Mesendoderm (in vitro differentiated cells): Measurements from ENCODE around the gene SPRR2F. TPM values are rescaled to one million over a fixed set of nuclear protein-coding genes. Genes with fewer than 3 reads are reported as not detected.

Source experiments
- DNase-seq: peaks from one replicate; pipeline ENCODE4 v3.0.0; 2013
- H2AK5ac ChIP-seq: 2 replicates; pipeline ENCODE4 v1.6.1; 2013; ENCODE audit warnings: low read length, inconsistent platforms
- H2BK120ac ChIP-seq: 2 replicates; pipeline ENCODE4 v1.6.1; 2013; ENCODE audit warnings: low read depth, mild to moderate bottlenecking, low read length, moderate library complexity, mixed read lengths
- H2BK15ac ChIP-seq: replicated peaks from 2 replicates; pipeline ENCODE4 v1.6.1; 2013; ENCODE audit warnings: low read depth, mild to moderate bottlenecking, moderate library complexity
- H2BK5ac ChIP-seq: 2 replicates; pipeline ENCODE4 v1.6.1; 2013; ENCODE audit warnings: low read length, inconsistent platforms
- H3K18ac ChIP-seq: 2 replicates; pipeline ENCODE4 v1.6.1; 2013; ENCODE audit warnings: mild to moderate bottlenecking, low read length, mixed read lengths
- H3K23ac ChIP-seq: one replicate; pipeline ENCODE4 v1.6.1; 2013; ENCODE audit warnings: low read length
- H3K27ac ChIP-seq: 2 replicates; pipeline ENCODE4 v1.5.1; 2013; ENCODE audit warnings: low read depth, mild to moderate bottlenecking, inconsistent platforms, low read length, moderate library complexity
- H3K27me3 ChIP-seq: 2 replicates; pipeline ENCODE4 v1.6.1; 2013; ENCODE audit warnings: low read length, control low read depth, mild to moderate bottlenecking, inconsistent platforms; ENCODE audit not compliant: insufficient read depth, poor library complexity
- H3K36me3 ChIP-seq: 2 replicates; pipeline ENCODE4 v1.6.1; 2013; ENCODE audit warnings: low read length, inconsistent platforms; ENCODE audit not compliant: control insufficient read depth, insufficient read depth
- H3K4ac ChIP-seq: one replicate; pipeline ENCODE4 v1.6.1; 2013; ENCODE audit warnings: low read depth, mild to moderate bottlenecking, low read length, moderate library complexity
- H3K4me1 ChIP-seq: 2 replicates; pipeline ENCODE4 v1.6.1; 2013; ENCODE audit warnings: low read depth, low read length, inconsistent platforms; ENCODE audit not compliant: control insufficient read depth
- H3K4me2 ChIP-seq: 2 replicates; pipeline ENCODE4 v1.6.1; 2013; ENCODE audit warnings: low read length
- H3K4me3 ChIP-seq: 2 replicates; pipeline ENCODE4 v1.5.1; 2013; ENCODE audit warnings: mild to moderate bottlenecking, low read length
- H3K56ac ChIP-seq: one replicate; pipeline ENCODE4 v1.6.1; 2013; ENCODE audit warnings: low read length
- H3K79me1 ChIP-seq: 2 replicates; pipeline ENCODE4 v1.6.1; 2013; ENCODE audit warnings: low read length, inconsistent platforms
- H3K79me2 ChIP-seq: 2 replicates; pipeline ENCODE4 v1.6.1; 2013; ENCODE audit warnings: mild to moderate bottlenecking, low read length; ENCODE audit not compliant: control insufficient read depth, insufficient read depth
- H3K9ac ChIP-seq: 2 replicates; pipeline ENCODE4 v1.6.1; 2013; ENCODE audit warnings: low read length, inconsistent platforms
- H4K5ac ChIP-seq: one replicate; pipeline ENCODE4 v1.6.1; 2013; ENCODE audit warnings: low read length
- H4K8ac ChIP-seq: one replicate; pipeline ENCODE4 v1.6.1; 2013; ENCODE audit warnings: low read depth, mild to moderate bottlenecking, control low read depth, low read length, moderate library complexity
- WGBS: extraction: QIAGEN DNeasy Blood & Tissue Kit; methylation state at CpG from one replicate; pipeline ENCODE4 v1.1.7; 2013; ENCODE audit warnings: low lambda C conversion rate, missing lambda C conversion rate; ENCODE audit not compliant: insufficient coverage; ENCODE audit errors: extremely low coverage; 5-methylcytosine and 5-hydroxymethylcytosine counted together
- polyA plus RNA-seq, 2 experiments: library from polyadenylated mRNA; stranded (reverse); fragments of 200-250 nt; gene quantifications; one replicate each; pipeline ENCODE4 v1.2.3, GENCODE V29; 2013

The SPRR2F gene, protein sequence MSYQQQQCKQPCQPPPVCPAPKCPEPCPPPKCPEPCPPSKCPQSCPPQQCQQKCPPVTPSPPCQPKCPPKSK
- 0.11 TPM for polyA plus RNA-seq (2013, experiment 1 of 2)
- polyA plus RNA-seq (2013, experiment 2 of 2), result 0.11 TPM

DNA sequence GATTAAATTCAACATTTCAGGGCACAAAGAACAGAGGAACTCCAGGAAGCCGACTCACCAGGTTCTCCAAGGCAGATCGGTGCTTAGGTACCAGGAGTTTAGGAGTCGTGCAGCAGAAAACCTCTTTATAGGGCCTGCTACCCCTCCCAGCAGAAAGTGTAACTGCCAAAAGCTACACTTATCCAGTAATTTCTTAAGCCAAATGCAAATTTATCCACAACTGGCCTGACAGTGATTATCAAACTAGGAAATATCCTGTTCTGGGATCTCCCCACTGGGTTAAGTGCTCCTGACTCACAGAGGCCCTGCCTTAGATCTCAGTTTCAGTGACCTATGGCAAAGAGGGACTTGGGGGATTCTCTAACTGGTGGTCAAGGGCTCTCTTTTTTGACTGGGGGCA, at the start of gene SPRR2F:
SPRR2F (minus strand) TSS at position 101 of the 400 bp plus-strand sequence. CDS start 783 bp downstream, outside the sequence.
- Histone ChIP-seq H2AK5ac (no peak within 1 kb of the TSS), H3K23ac (no peak within 1 kb of the TSS), H3K27ac (no peak within 1 kb of the TSS), H2BK5ac (no peak within 1 kb of the TSS), H3K4me3 (no peak within 1 kb of the TSS), H3K36me3 (no peaks in the 10 kb centered on the region), H3K79me2 (no peaks in the 10 kb centered on the region), H3K4ac (no peak within 1 kb of the TSS), H3K9ac (no peak within 1 kb of the TSS), H4K5ac (no peak within 1 kb of the TSS), H3K27me3 (no peaks in the 10 kb centered on the region), H3K18ac (no peak within 1 kb of the TSS), H2BK15ac (no peak within 1 kb of the TSS), H3K56ac (no peak within 1 kb of the TSS), H3K79me1 (no peaks in the 10 kb centered on the region), H3K4me1 (no peaks in the 10 kb centered on the region), H4K8ac (no peak within 1 kb of the TSS), H3K4me2 (no peak within 1 kb of the TSS), H2BK120ac (no peak within 1 kb of the TSS)
- WGBS, result no CpG with 5 or more reads among the region's 3 CpGs
- DNase-seq, result no peak

DNA sequence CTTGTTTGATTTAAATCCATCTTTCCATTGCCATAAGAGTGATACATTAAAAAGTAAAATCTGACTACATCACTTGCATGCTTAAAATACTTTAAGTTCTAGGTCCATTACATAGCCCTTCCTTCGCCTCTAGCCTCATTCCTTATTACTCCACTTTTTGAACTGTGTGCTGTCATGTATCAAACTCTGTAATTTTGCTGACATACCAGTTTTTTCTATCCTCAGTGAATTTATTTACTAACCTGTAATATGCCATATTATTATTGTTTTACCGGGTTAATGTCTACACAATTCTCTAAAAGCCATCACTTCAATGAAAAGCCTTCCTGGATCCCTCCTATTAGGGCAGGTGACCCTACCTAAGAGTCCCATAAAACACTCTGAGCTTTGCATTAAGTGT, 42.2 kb upstream of the SPRR2F start:
- Histone ChIP-seq H2AK5ac (no peak overlapping the region), H3K4me2 (no peak overlapping the region), H3K79me1 (no peaks in the 10 kb centered on the region), H3K9ac (no peak overlapping the region), H3K27me3 (no peaks in the 10 kb centered on the region), H3K4ac (no peak overlapping the region), H3K23ac (no peak overlapping the region), H2BK5ac (no peak overlapping the region), H2BK120ac (no peak overlapping the region), H3K4me3 (no peak overlapping the region), H4K5ac (no peak overlapping the region), H3K56ac (no peak overlapping the region), H3K4me1 (no peaks in the 10 kb centered on the region), H3K18ac (no peak overlapping the region), H2BK15ac (no peak overlapping the region), H3K27ac (no peak overlapping the region), H3K79me2 (no peaks in the 10 kb centered on the region), H3K36me3 (no peaks in the 10 kb centered on the region), H4K8ac (no peak overlapping the region)
- no CpG with 5 or more reads among the region's 2 CpGs for WGBS
- no peak for DNase-seq

DNA sequence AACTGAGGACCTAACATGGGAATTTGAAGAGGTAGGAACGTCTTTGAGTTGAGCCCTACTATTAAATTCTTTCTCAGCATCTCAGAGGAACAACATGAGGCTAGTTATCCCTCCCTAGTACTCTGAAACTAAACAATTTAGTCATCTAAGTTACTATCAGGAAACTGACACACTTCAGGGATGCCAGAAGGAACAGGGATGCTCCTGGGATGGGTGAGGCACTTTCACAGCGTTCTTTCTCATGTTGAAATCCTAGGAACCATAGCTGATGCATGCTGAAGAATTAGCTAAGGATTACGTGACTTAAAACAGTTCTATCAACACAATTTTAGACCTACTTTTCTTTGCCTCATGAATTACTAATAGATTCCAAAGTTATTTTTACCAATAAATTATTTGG, 39.2 kb upstream of the SPRR2F start:
- no peaks in the 10 kb centered on the region for H3K79me2 ChIP-seq
- H3K27ac ChIP-seq, result no peak overlapping the region

DNA sequence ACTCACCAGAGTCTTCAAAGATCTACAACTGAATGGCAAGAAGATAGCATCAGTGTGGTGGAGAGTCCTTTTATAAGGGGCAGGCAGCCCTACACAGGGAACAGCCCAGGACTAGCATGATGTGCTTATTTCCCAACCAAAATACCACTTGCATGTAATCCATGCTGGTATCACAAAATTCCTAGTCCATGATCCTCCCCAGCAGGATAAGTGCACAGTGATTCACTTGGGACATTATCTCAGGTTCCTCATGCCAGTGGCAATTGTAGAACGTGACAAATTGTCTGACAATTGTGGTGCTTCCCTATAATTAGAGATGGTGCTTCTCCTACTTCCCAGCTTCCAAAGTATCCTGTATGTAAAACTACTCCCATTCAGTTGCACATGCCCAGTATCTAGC, 37.5 kb upstream of the SPRR2F start, which contains the start of gene SPRR2G:
SPRR2G (minus strand) TSS at position 45 of the 400 bp plus-strand sequence. CDS start 780 bp downstream, outside the sequence.
- H3K79me1 ChIP-seq, result no peaks in the 10 kb centered on the region
- H3K56ac ChIP-seq, result no peak within 1 kb of the TSS
- H4K5ac ChIP-seq, result no peak within 1 kb of the TSS
- H2BK120ac ChIP-seq, result no peak within 1 kb of the TSS
- H3K4ac ChIP-seq, result no peak within 1 kb of the TSS
- no peaks in the 10 kb centered on the region for H3K4me1 ChIP-seq
- no peaks in the 10 kb centered on the region for H3K27me3 ChIP-seq
- no peak for DNase-seq
- no peak within 1 kb of the TSS for H3K9ac ChIP-seq
- no CpG with 5 or more reads among the region's 1 CpG for WGBS
- H3K27ac ChIP-seq, result no peak within 1 kb of the TSS
- H3K79me2 ChIP-seq, result no peaks in the 10 kb centered on the region
- no peak within 1 kb of the TSS for H4K8ac ChIP-seq
- H3K4me2 ChIP-seq, result no peak within 1 kb of the TSS
- H2AK5ac ChIP-seq, result no peak within 1 kb of the TSS
- H2BK15ac ChIP-seq, result no peak within 1 kb of the TSS
- no peak within 1 kb of the TSS for H3K23ac ChIP-seq
- H2BK5ac ChIP-seq, result no peak within 1 kb of the TSS
- H3K36me3 ChIP-seq, result no peaks in the 10 kb centered on the region
- H3K18ac ChIP-seq, result no peak within 1 kb of the TSS
- H3K4me3 ChIP-seq, result no peak within 1 kb of the TSS

More for the DNA sequence above, 39.2 kb upstream of the SPRR2F start:
- H3K4me2 ChIP-seq, result no peak overlapping the region
- H2BK15ac ChIP-seq, result no peak overlapping the region
- no peak overlapping the region for H3K9ac ChIP-seq
- no peak overlapping the region for H2AK5ac ChIP-seq
- no peak overlapping the region for H4K5ac ChIP-seq
- no peak overlapping the region for H2BK120ac ChIP-seq
- H3K23ac ChIP-seq, result no peak overlapping the region
- H3K18ac ChIP-seq, result no peak overlapping the region
- H2BK5ac ChIP-seq, result no peak overlapping the region
- H3K27me3 ChIP-seq, result no peaks in the 10 kb centered on the region
- H3K79me1 ChIP-seq, result no peaks in the 10 kb centered on the region
- H3K4me3 ChIP-seq, result no peak overlapping the region
- H3K4ac ChIP-seq, result no peak overlapping the region
- no peak overlapping the region for H4K8ac ChIP-seq
- WGBS, result no CpG with 5 or more reads among the region's 3 CpGs
- no peaks in the 10 kb centered on the region for H3K36me3 ChIP-seq
- H3K56ac ChIP-seq, result no peak overlapping the region
- no peaks in the 10 kb centered on the region for H3K4me1 ChIP-seq
- DNase-seq, result no peak

DNA sequence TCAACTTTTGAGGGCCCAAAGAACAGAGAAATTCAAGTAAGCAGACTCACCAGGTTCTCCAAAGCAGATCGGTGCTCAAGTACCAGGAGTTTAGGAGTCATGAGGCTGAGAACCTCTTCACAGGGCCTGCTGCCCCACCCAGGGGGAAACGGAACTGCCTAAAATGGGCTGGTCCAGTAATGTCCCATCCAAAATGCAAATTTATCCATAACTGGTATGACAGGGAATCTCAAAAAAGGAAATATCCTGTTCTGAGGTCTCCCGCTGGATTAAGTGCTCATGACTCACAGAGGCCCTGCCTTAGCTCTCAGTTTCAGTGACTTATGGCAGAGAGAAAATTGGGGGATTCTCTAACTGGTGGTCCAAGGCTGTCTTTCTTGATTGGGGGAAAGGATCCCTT, 28.1 kb upstream of the SPRR2F start:
- H3K79me1 ChIP-seq, result no peaks in the 10 kb centered on the region
- H4K5ac ChIP-seq, result no peak overlapping the region
- H3K9ac ChIP-seq, result no peak overlapping the region
- H3K4me1 ChIP-seq, result no peaks in the 10 kb centered on the region
- H3K27ac ChIP-seq, result no peak overlapping the region
- H3K27me3 ChIP-seq, result no peaks in the 10 kb centered on the region
- no peak overlapping the region for H2AK5ac ChIP-seq
- H3K79me2 ChIP-seq, result no peaks in the 10 kb centered on the region
- no peak overlapping the region for H3K4me3 ChIP-seq
- H4K8ac ChIP-seq, result no peak overlapping the region
- H3K18ac ChIP-seq, result no peak overlapping the region
- H2BK15ac ChIP-seq, result no peak overlapping the region
- no peak overlapping the region for H3K56ac ChIP-seq
- no peak overlapping the region for H3K23ac ChIP-seq
- no CpG with 5 or more reads among the region's 3 CpGs for WGBS
- DNase-seq, result no peak
- H2BK5ac ChIP-seq, result no peak overlapping the region
- no peaks in the 10 kb centered on the region for H3K36me3 ChIP-seq
- no peak overlapping the region for H3K4ac ChIP-seq
- H2BK120ac ChIP-seq, result no peak overlapping the region
- H3K4me2 ChIP-seq, result no peak overlapping the region

DNA sequence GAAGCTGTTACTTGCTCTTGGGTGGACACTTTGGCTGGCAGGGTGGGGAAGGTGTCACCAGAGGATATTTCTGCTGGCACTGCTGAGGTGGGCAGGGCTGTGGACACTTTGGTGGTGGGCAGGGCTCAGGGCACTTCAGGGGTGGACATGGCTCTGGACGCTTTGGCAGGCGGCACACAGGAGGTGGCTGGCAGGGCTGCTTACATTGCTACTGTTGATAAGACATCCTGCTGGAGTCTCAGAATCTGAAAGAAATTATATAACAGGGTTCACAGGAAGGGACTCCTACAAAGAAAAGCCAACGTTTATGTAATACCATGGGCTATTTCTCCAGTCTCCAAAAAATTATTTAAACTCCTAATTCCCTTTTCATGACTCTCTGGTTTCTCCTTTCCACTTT, 27.2 kb upstream of the SPRR2F start:
- Histone ChIP-seq H4K5ac (no peak overlapping the region), H2BK5ac (no peak overlapping the region), H3K27ac (no peak overlapping the region), H3K27me3 (no peaks in the 10 kb centered on the region), H3K79me1 (no peaks in the 10 kb centered on the region), H3K23ac (no peak overlapping the region), H2BK15ac (no peak overlapping the region), H3K18ac (no peak overlapping the region), H3K56ac (no peak overlapping the region), H3K4ac (no peak overlapping the region), H2BK120ac (no peak overlapping the region), H3K4me2 (no peak overlapping the region), H4K8ac (no peak overlapping the region), H3K9ac (no peak overlapping the region), H3K4me3 (no peak overlapping the region), H3K79me2 (no peaks in the 10 kb centered on the region), H3K36me3 (no peaks in the 10 kb centered on the region), H2AK5ac (no peak overlapping the region), H3K4me1 (no peaks in the 10 kb centered on the region)
- WGBS, result no CpG with 5 or more reads among the region's 3 CpGs
- DNase-seq, result no peak
